Neural progenitor cell (in vitro differentiated cells): Measurements from ENCODE around the gene CCDC106.

Source experiments
- CTCF ChIP-seq: fragments of 200-600 bp; sonication (generic); IDR thresholded peaks from 2 replicates; pipeline ENCODE4 v1.5.1; 2017; ENCODE audit warnings: antibody characterized with exemption, mild to moderate bottlenecking
- EZH2 ChIP-seq: fragments of 200-600 bp; sonication (generic); IDR thresholded peaks from 2 replicates; pipeline ENCODE4 v1.6.1; 2017; ENCODE audit warnings: antibody characterized with exemption, mild to moderate bottlenecking, moderate library complexity
- EZH2phosphoT487 ChIP-seq: fragments of 200-600 bp; sonication (generic); IDR thresholded peaks from 2 replicates; pipeline ENCODE4 v1.6.1; 2017; ENCODE audit warnings: antibody characterized with exemption

- TF ChIP-seq CTCF (no peak), EZH2phosphoT487 (no peak), EZH2 (no peak)
These were observed 40.6 kb downstream of the CCDC106 start for GRCh38 chr19:55688422-55689218.
